Measurements from ENCODE around the gene ZNF705A.

GRCh38 chr12:8154526-8154925, 2.3 kb upstream of the ZNF705A start:
- TF ChIP-seq, protein P1, sequence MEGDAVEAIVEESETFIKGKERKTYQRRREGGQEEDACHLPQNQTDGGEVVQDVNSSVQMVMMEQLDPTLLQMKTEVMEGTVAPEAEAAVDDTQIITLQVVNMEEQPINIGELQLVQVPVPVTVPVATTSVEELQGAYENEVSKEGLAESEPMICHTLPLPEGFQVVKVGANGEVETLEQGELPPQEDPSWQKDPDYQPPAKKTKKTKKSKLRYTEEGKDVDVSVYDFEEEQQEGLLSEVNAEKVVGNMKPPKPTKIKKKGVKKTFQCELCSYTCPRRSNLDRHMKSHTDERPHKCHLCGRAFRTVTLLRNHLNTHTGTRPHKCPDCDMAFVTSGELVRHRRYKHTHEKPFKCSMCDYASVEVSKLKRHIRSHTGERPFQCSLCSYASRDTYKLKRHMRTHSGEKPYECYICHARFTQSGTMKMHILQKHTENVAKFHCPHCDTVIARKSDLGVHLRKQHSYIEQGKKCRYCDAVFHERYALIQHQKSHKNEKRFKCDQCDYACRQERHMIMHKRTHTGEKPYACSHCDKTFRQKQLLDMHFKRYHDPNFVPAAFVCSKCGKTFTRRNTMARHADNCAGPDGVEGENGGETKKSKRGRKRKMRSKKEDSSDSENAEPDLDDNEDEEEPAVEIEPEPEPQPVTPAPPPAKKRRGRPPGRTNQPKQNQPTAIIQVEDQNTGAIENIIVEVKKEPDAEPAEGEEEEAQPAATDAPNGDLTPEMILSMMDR (IDR thresholded peaks at IDR 0.05 in 2 of 3, conservative IDR thresholded peaks at IDR 0.05 in 1 of 3; ENCODE audit: borderline replicate concordance in 1 of 3, insufficient read depth in 1 of 3, low read depth in 2 of 3, low read length in 2 of 3), result no peak
- no peak for TF ChIP-seq ATF3 (IDR thresholded peaks at IDR 0.05)
- TF ChIP-seq CEBPB (IDR thresholded peaks at IDR 0.05; ENCODE audit: low read depth), result no peak
- no peak for TF ChIP-seq YY1 (IDR thresholded peaks at IDR 0.05; ENCODE audit: extremely low read depth, insufficient replicate concordance, low read depth, low read length)
- no peak for TF ChIP-seq SIN3A (IDR thresholded peaks at IDR 0.05; ENCODE audit: low read depth)
- TF ChIP-seq TCF7L2 (IDR thresholded peaks at IDR 0.05; ENCODE audit: borderline replicate concordance, extremely low read depth, insufficient read depth, insufficient read length), result no peak
- no peak for TF ChIP-seq POLR2AphosphoS5 (IDR thresholded peaks at IDR 0.05; ENCODE audit: low read depth, low read length)
- TF ChIP-seq EZH2 (IDR thresholded peaks at IDR 0.05), result no peak
- TF ChIP-seq POLR2A (IDR thresholded peaks at IDR 0.05; ENCODE audit: borderline replicate concordance, extremely low read depth, insufficient read depth, insufficient read length), result no peak

All from HCT116 (cell line).